Body of pancreas (tissue), 4 donors: ENCODE measurements around the gene AMTN. TPM values are rescaled to one million over a fixed set of nuclear protein-coding genes. Genes with fewer than 3 reads are reported as not detected.
"Not testable (repeated sequence)": the region's sequence is repeated elsewhere in the genome, so short reads cannot be mapped to it uniquely, and the experiment has no call there.

ENCODE experiments used
- ATAC-seq: fragments of 150-250 bp; one replicate; pipeline ENCODE4 v1.9.1; 2016
- DNase-seq, 4 donors: peaks; one replicate each; pipeline ENCODE4 v3.0.0-alpha.2; 2019
- H3K27ac ChIP-seq, 4 donors: fragments of 200-600 bp; sonication (generic); 1 replicate in 3 of 4; 2 replicates in 1 of 4; pipeline versions ENCODE4 v1.5.1 to v1.6.1; 2016 to 2019; ENCODE audit warnings: mild to moderate bottlenecking in 1 of 4, mixed read lengths in 1 of 4, moderate library complexity in 1 of 4
- H3K27me3 ChIP-seq, 2 donors: fragments of 200-600 bp; sonication (generic); one replicate each; pipeline ENCODE4 v1.6.0; 2016; ENCODE audit warnings: mild to moderate bottlenecking in 1 of 2
- H3K36me3 ChIP-seq, 2 donors: fragments of 200-600 bp; sonication (generic); replicated peaks in 1 of 2; 2 replicates each; pipeline ENCODE4 v1.5.1; 2016; ENCODE audit warnings: low read depth in 2 of 2; ENCODE audit not compliant: insufficient read depth in 1 of 2
- H3K4me1 ChIP-seq: fragments of 200-600 bp; sonication (generic); one replicate; pipeline ENCODE4 v1.6.0; 2016
- H3K4me3 ChIP-seq, 2 donors: fragments of 200-600 bp; sonication (generic); 1 replicate in 1 of 2; 2 replicates in 1 of 2; pipeline ENCODE4 v1.5.1; 2016 to 2019
- H3K9me3 ChIP-seq, 3 donors: fragments of 200-600 bp; sonication (generic); 1 replicate in 2 of 3; 2 replicates in 1 of 3; pipeline ENCODE4 v1.5.1; 2016
- CTCF ChIP-seq, 7 experiments: fragments of 450-650 bp in 4 of 7; fragments of 200-600 bp in 3 of 7; sonication (generic) in 3 of 7; IDR thresholded peaks; one replicate each; pipeline ENCODE4 v1.5.1; 2016 to 2019; ENCODE audit warnings: antibody characterized with exemption in 7 of 7
- POLR2A ChIP-seq, 3 donors: fragments of 450-650 bp; IDR thresholded peaks; one replicate each; pipeline ENCODE4 v1.6.1; 2016; ENCODE audit warnings: antibody characterized with exemption in 3 of 3, mild to moderate bottlenecking in 2 of 3
- WGBS, 2 donors: methylation state at CpG; one replicate each; pipeline ENCODE4 v1.1.5; 2017; 5-methylcytosine and 5-hydroxymethylcytosine counted together
- intact Hi-C: fragments of 100-400 bp; cut with DNase I; formaldehyde crosslinking; loops from one replicate; pipeline ENCODE4 v1.15.1; 2023
- total RNA-seq, 2 donors: library from RNA; depleted of rRNA; stranded (reverse); fragments of >200 nt; gene quantifications; one replicate each; pipeline ENCODE4 v1.1.0, GENCODE V29; 2016

AMTN gene
- total RNA-seq = not detected

GRCh38 chr4:70518269-70518668 lies at the start of gene AMTN:
TSS of gene AMTN (plus strand) at chr4:70518569. CDS start at chr4:70518778, 209 bp downstream.
- WGBS, 2 donors = 44 to 49% methylated on average over 2 of the region's 2 CpGs
- TF ChIP-seq CTCF (IDR thresholded peaks at IDR 0.05) (no peak), POLR2A (IDR thresholded peaks at IDR 0.05) (no peak)
- intact Hi-C loops = no loop called here
- ATAC-seq = no peak
- no peaks in the 10 kb centered on the region for H3K27me3 ChIP-seq
- H3K36me3 ChIP-seq = no peaks in the 10 kb centered on the region
- DNase-seq = no peak
- no peaks in the 10 kb centered on the region for H3K4me1 ChIP-seq
- no peak within 1 kb of the TSS for H3K27ac ChIP-seq
- no peaks in the 10 kb centered on the region for H3K9me3 ChIP-seq
- no peak within 1 kb of the TSS for H3K4me3 ChIP-seq

- no peaks in the 10 kb centered on the region for H3K4me1 ChIP-seq
- no peaks in the 10 kb centered on the region for H3K27me3 ChIP-seq
- no peak within 1 kb of the TSS for H3K4me3 ChIP-seq
- H3K27ac ChIP-seq = no peak within 1 kb of the TSS
- DNase-seq (no peak), ATAC-seq (no peak)
- no peaks in the 10 kb centered on the region for H3K36me3 ChIP-seq
- intact Hi-C loops = no loop called here
- no peaks in the 10 kb centered on the region for H3K9me3 ChIP-seq
- TF ChIP-seq POLR2A (IDR thresholded peaks at IDR 0.05) (no peak), CTCF (IDR thresholded peaks at IDR 0.05) (no peak)
- 46 to 54% methylated on average over 4 of the region's 4 CpGs for WGBS, 2 donors
These were observed 46.5 kb upstream of the AMTN start, which contains the start of gene MUC7 for GRCh38 chr4:70471897-70472296. TSS of gene MUC7 (plus strand) at chr4:70472197. CDS start at chr4:70474022, 1,825 bp downstream.

GRCh38 chr4:70473679-70474078 lies 44.7 kb upstream of the AMTN start:
- no peak for DNase-seq
- Histone ChIP-seq H3K9me3 (no peaks in the 10 kb centered on the region), H3K4me3 (no peak overlapping the region), H3K27ac (no peak overlapping the region), H3K36me3 (no peaks in the 10 kb centered on the region), H3K4me1 (no peaks in the 10 kb centered on the region), H3K27me3 (no peaks in the 10 kb centered on the region)
- intact Hi-C loops = no loop called here
- TF ChIP-seq POLR2A (IDR thresholded peaks at IDR 0.05) (no peak), CTCF (IDR thresholded peaks at IDR 0.05) (no peak)
- no peak for ATAC-seq
- WGBS, 2 donors = 75 to 84% methylated on average over 4 of the region's 4 CpGs

- H3K27ac ChIP-seq = no peak overlapping the region
- no peaks in the 10 kb centered on the region for H3K4me1 ChIP-seq
- ATAC-seq (no peak), DNase-seq (no peak)
- H3K9me3 ChIP-seq = no peaks in the 10 kb centered on the region
- intact Hi-C loops = no loop called here
- no peak for TF ChIP-seq CTCF (IDR thresholded peaks at IDR 0.05)
- WGBS, 2 donors = 39 to 47% methylated on average over 3 of the region's 3 CpGs
- no peaks in the 10 kb centered on the region for H3K36me3 ChIP-seq
- no peaks in the 10 kb centered on the region for H3K27me3 ChIP-seq
- H3K4me3 ChIP-seq = no peak overlapping the region
These were observed 29.6 kb upstream of the AMTN start for GRCh38 chr4:70488748-70489147.

- TF ChIP-seq POLR2A (IDR thresholded peaks at IDR 0.05) (no peak), CTCF (IDR thresholded peaks at IDR 0.05) (no peak)
- H3K4me1 ChIP-seq = no peaks in the 10 kb centered on the region
- H3K4me3 ChIP-seq = no peak overlapping the region
- H3K9me3 ChIP-seq = no peaks in the 10 kb centered on the region
- no peak overlapping the region for H3K27ac ChIP-seq
- ATAC-seq (no peak), DNase-seq (no peak)
- H3K27me3 ChIP-seq = no peaks in the 10 kb centered on the region
- intact Hi-C loops = no loop called here
- 76 to 79% methylated on average over 6 of the region's 6 CpGs for WGBS, 2 donors
- no peaks in the 10 kb centered on the region for H3K36me3 ChIP-seq
These were observed 22.1 kb upstream of the AMTN start for GRCh38 chr4:70496231-70496630.

- not testable (repeated sequence) for H3K36me3 ChIP-seq, H3K9me3 ChIP-seq, H3K27me3 ChIP-seq, H3K4me1 ChIP-seq, H3K4me3 ChIP-seq, ATAC-seq, DNase-seq, H3K27ac ChIP-seq
- 83 to 92% methylated on average over 8 of the region's 8 CpGs for WGBS, 2 donors
- intact Hi-C loops = loop anchor here (10.0 kb wide), 1 partner anchor 807 kb away; no protein-coding TSS in a partner anchor
These were observed 16.5 kb upstream of the AMTN start for GRCh38 chr4:70501838-70502237.
